ENCODE measurements around the gene ASCC1. TPM values are rescaled to one million over a fixed set of nuclear protein-coding genes. Genes with fewer than 3 reads are reported as not detected.
"Not testable (repeated sequence)": the region's sequence is repeated elsewhere in the genome, so short reads cannot be mapped to it uniquely, and the experiment has no call there.

ASCC1 gene
- total and polyA plus RNA-seq, 4 donors, result 30.6 to 57.1 (median 49.6) TPM

DNA sequence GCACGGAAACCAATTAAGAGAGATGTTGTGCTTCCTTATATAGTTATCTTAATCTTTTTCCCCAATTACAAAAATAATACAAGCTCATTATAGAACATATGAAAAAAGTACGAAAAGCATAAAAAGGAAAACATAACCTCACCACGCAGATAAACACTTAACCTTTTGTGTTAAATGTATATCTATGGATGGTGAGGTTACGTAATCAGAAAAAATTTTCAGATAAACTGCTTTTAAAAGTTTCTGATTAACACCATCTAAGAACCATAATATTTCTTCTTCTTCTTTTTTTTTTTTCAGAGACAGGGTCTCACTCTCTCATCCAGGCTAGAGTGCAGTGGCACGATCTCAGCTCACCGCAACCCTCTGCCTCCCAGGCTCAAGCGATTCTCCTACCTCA lies 78.5 kb downstream of the ASCC1 start:
- 96% methylated on average over 3 of the region's 7 CpGs for WGBS (ENCODE audit: insufficient coverage)
- peaks cover 3% of the 10 kb centered on the region for H3K36me3 ChIP-seq (ENCODE audit: control insufficient read depth, insufficient read depth, low read length)
- no peaks in the 10 kb centered on the region for H3K4me1 ChIP-seq (ENCODE audit: control insufficient read depth, insufficient read depth, low read length)
- H3K4me3 ChIP-seq (ENCODE audit: low read depth, low read length), result no peak overlapping the region
- H3K27ac ChIP-seq (ENCODE audit: low read depth, low read length), result no peak overlapping the region
- no peaks in the 10 kb centered on the region for H3K27me3 ChIP-seq (ENCODE audit: control insufficient read depth, insufficient read depth, low read length)
- no peaks in the 10 kb centered on the region for H3K9me3 ChIP-seq (ENCODE audit: control insufficient read depth, insufficient read depth, low read length)
- no peak for DNase-seq (ENCODE audit: low read depth in 4 of 6, low spot score in 6 of 6)

DNA sequence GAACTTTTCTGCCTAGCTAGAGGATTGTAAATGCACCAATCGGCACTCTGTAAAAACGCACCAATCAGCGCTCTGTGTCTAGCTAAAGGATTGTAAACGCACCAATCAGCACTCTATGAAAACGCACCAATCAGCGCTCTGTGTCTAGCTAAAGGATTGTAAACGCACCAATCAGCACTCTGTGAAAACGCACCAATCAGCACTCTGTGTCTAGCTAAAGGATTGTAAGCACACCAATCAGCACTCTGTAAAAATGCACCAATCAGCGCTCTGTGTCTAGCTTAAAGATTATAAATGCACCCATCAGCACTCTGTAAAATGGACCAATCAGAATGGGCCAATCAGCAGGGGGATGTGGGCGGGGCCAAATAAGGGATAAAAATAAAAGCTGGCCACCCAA lies 79.9 kb downstream of the ASCC1 start:
- H3K27ac ChIP-seq (ENCODE audit: low read depth, low read length); H3K9me3 ChIP-seq (ENCODE audit: control insufficient read depth, insufficient read depth, low read length); H3K4me1 ChIP-seq (ENCODE audit: control insufficient read depth, insufficient read depth, low read length); DNase-seq (ENCODE audit: low read depth in 4 of 6, low spot score in 6 of 6); H3K27me3 ChIP-seq (ENCODE audit: control insufficient read depth, insufficient read depth, low read length); H3K4me3 ChIP-seq (ENCODE audit: low read depth, low read length); H3K36me3 ChIP-seq (ENCODE audit: control insufficient read depth, insufficient read depth, low read length): not testable (repeated sequence)
- WGBS (ENCODE audit: insufficient coverage), result 100% methylated on average over 4 of the region's 10 CpGs

DNA sequence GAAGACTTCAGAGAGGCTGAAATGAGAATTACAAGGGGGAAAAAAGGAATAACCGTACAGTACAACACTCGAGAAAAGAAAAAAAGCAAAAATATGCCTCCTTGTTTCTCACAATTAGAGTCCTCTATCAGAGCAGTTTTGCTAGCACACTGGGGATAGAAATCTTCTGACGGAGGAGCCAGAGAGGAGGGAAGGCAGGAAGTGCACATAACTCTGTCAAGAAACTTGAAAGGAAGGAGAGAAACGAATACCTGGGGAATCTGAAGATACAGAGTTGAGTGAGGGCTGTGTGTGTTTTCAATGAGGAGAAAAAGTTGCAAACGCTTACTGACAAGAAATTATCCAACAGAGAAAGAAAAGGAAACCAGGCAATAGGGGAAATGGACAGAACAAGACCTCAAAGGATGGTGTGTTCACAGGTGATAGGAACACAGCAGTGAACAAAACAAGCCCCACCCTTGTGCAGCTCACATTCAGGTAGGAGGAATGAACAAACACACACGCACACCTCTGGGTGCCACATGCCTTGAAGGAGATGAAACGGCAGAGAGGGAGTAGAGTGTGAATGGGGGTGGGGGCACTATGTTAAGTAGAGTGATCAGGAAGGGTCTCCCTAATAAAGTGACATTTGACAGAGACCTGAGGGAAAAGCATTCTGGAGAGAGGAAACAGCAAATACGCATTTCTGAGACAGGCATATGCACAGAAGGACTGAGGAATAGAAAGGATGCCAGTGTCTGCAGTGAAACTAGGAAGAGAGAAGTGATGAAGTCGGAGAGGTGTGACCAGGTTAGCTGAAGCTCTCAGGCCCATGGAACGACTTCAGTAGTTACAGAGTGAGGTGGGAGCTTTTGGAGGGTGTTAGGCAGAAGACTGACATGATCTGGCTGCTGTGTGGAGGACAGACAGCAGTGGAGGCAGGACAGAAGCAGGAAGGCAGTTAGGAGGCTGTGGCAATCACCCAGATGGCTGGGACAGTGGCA lies 81.0 kb downstream of the ASCC1 start:
- 80% methylated on average over 7 of the region's 10 CpGs for WGBS (ENCODE audit: insufficient coverage)
- Histone ChIP-seq H3K4me1 (ENCODE audit: control insufficient read depth, insufficient read depth, low read length) (no peaks in the 10 kb centered on the region), H3K27me3 (ENCODE audit: control insufficient read depth, insufficient read depth, low read length) (no peaks in the 10 kb centered on the region), H3K9me3 (ENCODE audit: control insufficient read depth, insufficient read depth, low read length) (no peaks in the 10 kb centered on the region), H3K36me3 (ENCODE audit: control insufficient read depth, insufficient read depth, low read length) (peaks cover 6% of the 10 kb centered on the region), H3K27ac (ENCODE audit: low read depth, low read length) (no peak overlapping the region), H3K4me3 (ENCODE audit: low read depth, low read length) (no peak overlapping the region)
- no peak for DNase-seq (ENCODE audit: low read depth in 4 of 6, low spot score in 6 of 6)

DNA sequence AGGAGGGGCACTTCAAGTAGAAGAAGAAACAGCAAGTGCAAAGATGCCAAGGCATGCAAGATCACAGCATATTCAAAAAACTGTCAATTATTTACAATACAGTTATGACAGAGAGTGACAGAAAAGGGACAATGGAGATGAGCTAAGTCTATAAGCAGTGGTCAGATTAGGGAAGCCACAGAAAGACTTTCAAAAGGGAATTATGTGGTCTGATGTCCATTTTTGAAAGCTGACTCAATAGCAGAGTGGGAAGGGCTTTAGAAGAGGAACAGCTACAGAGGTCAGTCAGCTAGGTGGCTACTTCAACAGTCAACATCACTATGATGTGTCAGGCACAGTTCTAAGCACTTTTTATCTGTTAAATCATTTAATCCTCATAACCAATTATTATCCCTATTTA lies 82.6 kb downstream of the ASCC1 start:
- H3K4me3 ChIP-seq (ENCODE audit: low read depth, low read length), result no peak overlapping the region
- no peaks in the 10 kb centered on the region for H3K9me3 ChIP-seq (ENCODE audit: control insufficient read depth, insufficient read depth, low read length)
- no peak overlapping the region for H3K27ac ChIP-seq (ENCODE audit: low read depth, low read length)
- no peaks in the 10 kb centered on the region for H3K4me1 ChIP-seq (ENCODE audit: control insufficient read depth, insufficient read depth, low read length)
- no peak for DNase-seq (ENCODE audit: low read depth in 4 of 6, low spot score in 6 of 6)
- no peaks in the 10 kb centered on the region for H3K27me3 ChIP-seq (ENCODE audit: control insufficient read depth, insufficient read depth, low read length)
- H3K36me3 ChIP-seq (ENCODE audit: control insufficient read depth, insufficient read depth, low read length), result peaks cover 6% of the 10 kb centered on the region

DNA sequence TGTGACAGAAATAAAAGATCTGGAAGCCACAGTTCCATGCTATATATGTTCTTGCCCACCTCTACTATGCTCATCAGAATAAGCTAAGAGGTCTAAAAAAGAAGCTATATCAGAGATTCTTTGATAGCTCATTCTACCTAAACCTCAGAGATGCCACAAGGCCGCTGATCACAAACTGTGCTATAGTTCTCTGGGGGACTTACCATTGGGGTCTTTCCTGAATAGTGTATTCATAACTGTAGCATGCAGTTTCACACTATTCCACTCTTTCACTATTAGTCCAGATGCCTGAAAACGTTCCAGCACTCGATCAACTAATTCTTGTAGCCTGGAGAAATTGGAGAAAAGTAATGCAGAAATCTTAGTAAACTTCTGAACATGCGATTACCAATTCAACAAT lies 83.2 kb downstream of the ASCC1 start:
- H3K36me3 ChIP-seq (ENCODE audit: control insufficient read depth, insufficient read depth, low read length), result peaks cover 6% of the 10 kb centered on the region
- no peak overlapping the region for H3K4me3 ChIP-seq (ENCODE audit: low read depth, low read length)
- no peaks in the 10 kb centered on the region for H3K27me3 ChIP-seq (ENCODE audit: control insufficient read depth, insufficient read depth, low read length)
- no peak for DNase-seq (ENCODE audit: low read depth in 4 of 6, low spot score in 6 of 6)
- H3K4me1 ChIP-seq (ENCODE audit: control insufficient read depth, insufficient read depth, low read length), result no peaks in the 10 kb centered on the region
- H3K27ac ChIP-seq (ENCODE audit: low read depth, low read length), result no peak overlapping the region
- WGBS (ENCODE audit: insufficient coverage), result no CpG with 5 or more reads among the region's 4 CpGs
- H3K9me3 ChIP-seq (ENCODE audit: control insufficient read depth, insufficient read depth, low read length), result no peaks in the 10 kb centered on the region

DNA sequence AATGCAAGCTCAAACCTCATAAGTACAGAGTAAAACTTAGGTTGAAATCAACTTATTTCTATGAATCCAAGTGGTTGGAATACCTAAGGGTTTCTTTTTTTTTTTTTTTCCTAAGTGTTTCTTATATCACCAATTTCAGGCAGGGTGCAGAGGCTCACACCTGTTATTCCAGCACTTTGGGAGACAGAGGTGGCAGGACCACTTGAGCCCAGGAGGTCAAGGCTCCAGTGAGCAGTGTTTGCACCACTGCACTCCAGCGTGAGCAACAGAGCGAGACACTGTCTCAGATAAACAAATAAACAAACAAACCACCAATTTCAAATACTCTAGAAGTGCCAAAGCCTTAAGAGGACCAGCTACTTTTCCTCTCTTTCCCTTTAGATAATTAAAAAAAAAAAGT lies 88.5 kb downstream of the ASCC1 start:
- Histone ChIP-seq H3K9me3 (ENCODE audit: control insufficient read depth, insufficient read depth, low read length) (no peaks in the 10 kb centered on the region), H3K4me1 (ENCODE audit: control insufficient read depth, insufficient read depth, low read length) (peaks cover 3% of the 10 kb centered on the region), H3K27me3 (ENCODE audit: control insufficient read depth, insufficient read depth, low read length) (no peaks in the 10 kb centered on the region), H3K4me3 (ENCODE audit: low read depth, low read length) (no peak overlapping the region), H3K36me3 (ENCODE audit: control insufficient read depth, insufficient read depth, low read length) (peaks cover 6% of the 10 kb centered on the region), H3K27ac (ENCODE audit: low read depth, low read length) (no peak overlapping the region)
- no CpG with 5 or more reads among the region's 2 CpGs for WGBS (ENCODE audit: insufficient coverage)
- no peak for DNase-seq (ENCODE audit: low read depth in 4 of 6, low spot score in 6 of 6)

DNA sequence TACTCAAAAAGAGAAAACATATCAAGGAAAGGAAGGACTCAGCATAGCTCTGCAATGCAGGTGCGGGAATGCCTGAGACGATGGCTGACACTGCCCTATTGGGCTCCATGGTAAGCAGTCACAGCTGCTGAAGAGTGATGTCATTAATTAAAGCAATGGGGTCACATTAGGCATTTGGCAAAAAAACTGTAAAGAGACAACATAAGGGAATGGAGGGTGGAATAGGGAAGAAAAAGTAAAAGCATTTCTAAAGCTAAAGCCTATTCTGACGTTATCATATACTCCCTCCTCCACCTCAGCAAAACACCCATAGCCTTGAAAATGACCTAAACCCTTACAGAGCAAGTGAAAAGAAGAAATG lies 89.2 kb downstream of the ASCC1 start:
- Histone ChIP-seq H3K9me3 (ENCODE audit: control insufficient read depth, insufficient read depth, low read length) (no peaks in the 10 kb centered on the region), H3K27me3 (ENCODE audit: control insufficient read depth, insufficient read depth, low read length) (no peaks in the 10 kb centered on the region), H3K4me1 (ENCODE audit: control insufficient read depth, insufficient read depth, low read length) (peaks cover 3% of the 10 kb centered on the region), H3K4me3 (ENCODE audit: low read depth, low read length) (no peak overlapping the region), H3K36me3 (ENCODE audit: control insufficient read depth, insufficient read depth, low read length) (peaks cover 4% of the 10 kb centered on the region), H3K27ac (ENCODE audit: low read depth, low read length) (peak overlapping the region; percentile 30)
- DNase-seq (ENCODE audit: low read depth in 4 of 6, low spot score in 6 of 6), result peak in 2 of 6 donors; percentile 30 to 51
- 38% methylated on average over 3 of the region's 3 CpGs for WGBS (ENCODE audit: insufficient coverage)

DNA sequence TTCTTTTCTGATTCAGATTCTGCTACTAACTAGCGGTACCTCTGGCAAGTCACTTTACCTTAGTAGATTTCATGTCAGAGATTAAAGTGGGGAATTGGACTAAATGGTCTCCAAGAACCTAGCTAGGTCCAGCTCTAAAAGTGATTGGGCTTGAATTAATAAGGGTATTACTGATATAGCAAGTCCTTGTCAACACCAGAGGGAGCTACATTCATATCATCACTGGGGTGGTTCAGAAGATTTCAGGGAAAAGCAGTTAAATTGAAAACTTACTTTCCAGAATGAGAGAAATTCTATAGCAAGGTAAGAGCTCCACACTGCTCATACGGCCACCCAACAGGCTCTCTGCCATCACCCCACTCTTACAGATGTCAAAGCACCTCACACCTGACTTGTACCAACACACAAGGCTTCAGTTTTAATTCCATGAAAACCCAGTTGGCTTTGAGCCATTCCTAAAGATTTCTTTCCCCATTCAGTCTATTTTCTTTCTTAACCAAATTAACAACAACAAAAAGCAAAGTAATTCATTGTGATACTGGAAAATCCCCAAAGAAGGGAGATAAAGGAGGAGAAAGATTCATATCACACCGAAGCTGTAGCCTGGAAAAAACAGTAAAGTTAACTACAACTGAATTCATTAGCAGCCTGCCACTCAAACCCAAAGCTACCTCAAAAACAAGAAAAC lies 89.7 kb downstream of the ASCC1 start:
- H3K27ac ChIP-seq (ENCODE audit: low read depth, low read length), result peak overlapping the region; percentile 79
- WGBS (ENCODE audit: insufficient coverage), result 11% methylated on average over 1 of the region's 3 CpGs
- H3K4me3 ChIP-seq (ENCODE audit: low read depth, low read length), result no peak overlapping the region
- peak in 2 of 6 donors; percentile 32 to 47 for DNase-seq (ENCODE audit: low read depth in 4 of 6, low spot score in 6 of 6)
- H3K36me3 ChIP-seq (ENCODE audit: control insufficient read depth, insufficient read depth, low read length), result peaks cover 3% of the 10 kb centered on the region
- peaks cover 3% of the 10 kb centered on the region for H3K4me1 ChIP-seq (ENCODE audit: control insufficient read depth, insufficient read depth, low read length)
- H3K27me3 ChIP-seq (ENCODE audit: control insufficient read depth, insufficient read depth, low read length), result no peaks in the 10 kb centered on the region
- H3K9me3 ChIP-seq (ENCODE audit: control insufficient read depth, insufficient read depth, low read length), result no peaks in the 10 kb centered on the region

DNA sequence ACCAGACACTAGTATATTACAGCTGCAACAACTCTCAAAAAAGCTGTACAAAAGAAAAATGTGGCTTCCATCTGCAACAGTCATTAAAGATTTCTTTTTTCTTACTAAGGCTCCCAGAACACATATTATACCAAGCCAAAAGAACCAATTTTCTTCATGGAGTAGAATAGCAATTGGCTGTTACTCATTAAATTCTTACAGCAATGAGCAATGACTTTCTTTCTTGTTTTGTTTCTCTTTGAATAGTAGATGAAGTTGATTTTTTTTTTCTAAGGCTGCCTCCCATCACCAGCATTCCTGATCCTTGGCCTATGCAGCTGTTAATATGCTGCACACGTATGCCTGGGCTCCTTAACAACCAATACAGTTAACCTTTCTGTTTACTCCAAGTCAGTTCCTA lies 91.1 kb downstream of the ASCC1 start:
- H3K27ac ChIP-seq (ENCODE audit: low read depth, low read length), result peak overlapping the region; percentile 79
- WGBS (ENCODE audit: insufficient coverage), result no CpG with 5 or more reads among the region's 1 CpG
- DNase-seq (ENCODE audit: low read depth in 4 of 6, low spot score in 6 of 6), result peak in 5 of 6 donors; percentile 50 to 87 (median 65)
- H3K4me3 ChIP-seq (ENCODE audit: low read depth, low read length), result no peak overlapping the region
- H3K4me1 ChIP-seq (ENCODE audit: control insufficient read depth, insufficient read depth, low read length), result peaks cover 3% of the 10 kb centered on the region
- no peaks in the 10 kb centered on the region for H3K9me3 ChIP-seq (ENCODE audit: control insufficient read depth, insufficient read depth, low read length)
- peaks cover 3% of the 10 kb centered on the region for H3K36me3 ChIP-seq (ENCODE audit: control insufficient read depth, insufficient read depth, low read length)
- H3K27me3 ChIP-seq (ENCODE audit: control insufficient read depth, insufficient read depth, low read length), result no peaks in the 10 kb centered on the region

DNA sequence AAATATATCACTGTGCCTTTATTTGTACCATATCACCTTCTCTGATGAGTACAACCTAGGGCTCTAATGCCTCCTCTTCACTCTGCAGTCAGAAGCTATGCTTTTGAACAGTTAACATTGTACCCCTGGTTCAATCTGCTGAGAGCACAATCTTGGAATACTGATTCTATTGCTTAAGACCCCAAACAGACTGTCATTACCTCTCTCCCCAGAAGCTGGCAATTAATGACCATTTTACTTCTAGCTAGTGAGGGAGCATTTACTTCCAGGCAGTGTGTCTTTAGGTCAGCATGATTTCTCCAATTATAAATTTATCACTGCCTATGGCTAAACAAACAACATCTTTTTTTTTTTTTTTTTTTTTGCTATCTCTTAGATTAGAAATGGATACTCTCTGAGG lies 91.7 kb downstream of the ASCC1 start:
- peak overlapping the region; percentile 79 for H3K27ac ChIP-seq (ENCODE audit: low read depth, low read length)
- H3K4me1 ChIP-seq (ENCODE audit: control insufficient read depth, insufficient read depth, low read length), result peaks cover 3% of the 10 kb centered on the region
- DNase-seq (ENCODE audit: low read depth in 4 of 6, low spot score in 6 of 6), result peak in 2 of 6 donors; percentile 38 to 78
- no peak overlapping the region for H3K4me3 ChIP-seq (ENCODE audit: low read depth, low read length)
- no peaks in the 10 kb centered on the region for H3K9me3 ChIP-seq (ENCODE audit: control insufficient read depth, insufficient read depth, low read length)
- H3K27me3 ChIP-seq (ENCODE audit: control insufficient read depth, insufficient read depth, low read length), result no peaks in the 10 kb centered on the region
- H3K36me3 ChIP-seq (ENCODE audit: control insufficient read depth, insufficient read depth, low read length), result peaks cover 3% of the 10 kb centered on the region

Data from spinal cord (tissue), 10 donors.